Sigmoid colon (tissue), 4 donors: ENCODE results near the gene SPAG16.

Experiments used
- CTCF ChIP-seq, 4 experiments: fragments of 450-650 bp in 3 of 4; fragments of 200-600 bp in 1 of 4; IDR thresholded peaks; one replicate each; pipeline ENCODE4 v1.5.1; 2016 to 2019; ENCODE audit warnings: antibody characterized with exemption in 4 of 4, mild to moderate bottlenecking in 3 of 4, moderate library complexity in 2 of 4
- EP300 ChIP-seq, 4 donors: sonication (generic); formaldehyde crosslinking; IDR thresholded peaks; one replicate each; pipeline ENCODE4 v1.6.1; 2017; ENCODE audit warnings: antibody characterized with exemption in 4 of 4
- POLR2A ChIP-seq, 2 donors: fragments of 450-650 bp; IDR thresholded peaks; one replicate each; pipeline ENCODE4 v1.6.1; 2016; ENCODE audit warnings: antibody characterized with exemption in 2 of 2, mild to moderate bottlenecking in 2 of 2, moderate library complexity in 2 of 2
- POLR2AphosphoS5 ChIP-seq, 4 donors: sonication (generic); formaldehyde crosslinking; IDR thresholded peaks; one replicate each; pipeline ENCODE4 v1.6.1; 2017; ENCODE audit warnings: antibody characterized with exemption in 4 of 4

GRCh38 chr2:214052235-214052634, 768.0 kb downstream of the SPAG16 start:
- no peak for TF ChIP-seq POLR2AphosphoS5 (IDR thresholded peaks at IDR 0.05)
- TF ChIP-seq CTCF (IDR thresholded peaks at IDR 0.05), result no peak
- no peak for TF ChIP-seq POLR2A (IDR thresholded peaks at IDR 0.05)
- no peak for TF ChIP-seq EP300 (IDR thresholded peaks at IDR 0.05)
